Measurements from ENCODE around the gene TRIM71. TPM values are rescaled to one million over a fixed set of nuclear protein-coding genes. Genes with fewer than 3 reads are reported as not detected.

The TRIM71 gene
- total and polyA plus RNA-seq, 9 donors, result 0.05 to 0.43 (median 0.07) TPM; not detected in 4

GRCh38 chr3:32847528-32847927, 29.7 kb downstream of the TRIM71 start:
- Histone ChIP-seq H3K27me3 (no peaks in the 10 kb centered on the region), H3K4me1 (ENCODE audit: insufficient read depth) (no peaks in the 10 kb centered on the region), H3K36me3 (no peaks in the 10 kb centered on the region), H3K27ac (no peak overlapping the region), H3K9me3 (no peaks in the 10 kb centered on the region), H3K4me3 (no peak overlapping the region)
- WGBS, 3 donors, result 31 to 46% (median 31%) methylated on average over 1 of the region's 1 CpG
- DNase-seq, result no peak
- TF ChIP-seq CTCF (IDR thresholded peaks at IDR 0.05), result no peak
- no peak for TF ChIP-seq EP300 (IDR thresholded peaks at IDR 0.05)
- TF ChIP-seq POLR2A (IDR thresholded peaks at IDR 0.05), result no peak
- intact Hi-C loops (cut with DNase I), result no loop called here

GRCh38 chr3:32848215-32848614, 30.4 kb downstream of the TRIM71 start:
- Histone ChIP-seq H3K4me1 (ENCODE audit: insufficient read depth) (no peaks in the 10 kb centered on the region), H3K27me3 (no peaks in the 10 kb centered on the region), H3K9me3 (no peaks in the 10 kb centered on the region), H3K36me3 (no peaks in the 10 kb centered on the region), H3K4me3 (no peak overlapping the region), H3K27ac (no peak overlapping the region)
- intact Hi-C loops (cut with DNase I), result no loop called here
- whole genome bisulfite sequencing, 3 donors, result 44 to 57% (median 46%) methylated on average over 4 of the region's 4 CpGs
- TF ChIP-seq EP300 (IDR thresholded peaks at IDR 0.05), result no peak
- TF ChIP-seq CTCF (IDR thresholded peaks at IDR 0.05), result no peak
- TF ChIP-seq POLR2A (IDR thresholded peaks at IDR 0.05), result no peak
- DNase-seq, result no peak

- H3K4me1 ChIP-seq (ENCODE audit: insufficient read depth), result no peaks in the 10 kb centered on the region
- H3K36me3 ChIP-seq, result no peaks in the 10 kb centered on the region
- no peak for DNase-seq
- H3K9me3 ChIP-seq, result no peaks in the 10 kb centered on the region
- WGBS, 3 donors, result 93 to 97% (median 95%) methylated on average over 4 of the region's 4 CpGs
- no peak overlapping the region for H3K4me3 ChIP-seq
- no peaks in the 10 kb centered on the region for H3K27me3 ChIP-seq
- intact Hi-C loops (cut with DNase I), result no loop called here
- TF ChIP-seq CTCF (IDR thresholded peaks at IDR 0.05), result no peak
- TF ChIP-seq EP300 (IDR thresholded peaks at IDR 0.05), result no peak
- TF ChIP-seq POLR2A (IDR thresholded peaks at IDR 0.05), result no peak
- no peak overlapping the region for H3K27ac ChIP-seq
Measured at GRCh38 chr3:32849046-32849445, 31.2 kb downstream of the TRIM71 start.

GRCh38 chr3:32850226-32850625, 32.4 kb downstream of the TRIM71 start:
- H3K27me3 ChIP-seq, result no peaks in the 10 kb centered on the region
- H3K4me1 ChIP-seq (ENCODE audit: insufficient read depth), result no peaks in the 10 kb centered on the region
- intact Hi-C loops (cut with DNase I), result no loop called here
- TF ChIP-seq POLR2A (IDR thresholded peaks at IDR 0.05) (no peak), EP300 (IDR thresholded peaks at IDR 0.05) (no peak), CTCF (IDR thresholded peaks at IDR 0.05) (no peak)
- no peak overlapping the region for H3K4me3 ChIP-seq
- H3K27ac ChIP-seq, result no peak overlapping the region
- H3K36me3 ChIP-seq, result no peaks in the 10 kb centered on the region
- no peaks in the 10 kb centered on the region for H3K9me3 ChIP-seq
- no peak for DNase-seq
- WGBS, 3 donors, result 70 to 75% (median 73%) methylated on average over 3 of the region's 3 CpGs

- H3K27me3 ChIP-seq, result no peaks in the 10 kb centered on the region
- no peaks in the 10 kb centered on the region for H3K9me3 ChIP-seq
- H3K4me3 ChIP-seq, result no peak overlapping the region
- H3K27ac ChIP-seq, result no peak overlapping the region
- 58 to 68% (median 65%) methylated on average over 5 of the region's 5 CpGs for WGBS, 3 donors
- no peak for TF ChIP-seq EP300 (IDR thresholded peaks at IDR 0.05)
- TF ChIP-seq CTCF (IDR thresholded peaks at IDR 0.05), result no peak
- TF ChIP-seq POLR2A (IDR thresholded peaks at IDR 0.05), result no peak
- H3K36me3 ChIP-seq, result no peaks in the 10 kb centered on the region
- no peak for DNase-seq
- intact Hi-C loops (cut with DNase I), result no loop called here
- no peaks in the 10 kb centered on the region for H3K4me1 ChIP-seq (ENCODE audit: insufficient read depth)
Measured at GRCh38 chr3:32850636-32851035, 32.8 kb downstream of the TRIM71 start.
